ENCODE data around the gene MTM1.

- TF ChIP-seq EZH2 (IDR thresholded peaks at IDR 0.05; ENCODE audit: borderline replicate concordance, insufficient read depth, low read length, poor library complexity, severe bottlenecking) = no peak
- no peak for TF ChIP-seq CTCF (IDR thresholded peaks at IDR 0.05; ENCODE audit: poor library complexity, severe bottlenecking)
These were observed 75.5 kb downstream of the MTM1 start for GRCh38 chrX:150643958-150644357.

Data from neural cell (in vitro differentiated cells).